ENCODE measurements around the gene PIGU.

DNA sequence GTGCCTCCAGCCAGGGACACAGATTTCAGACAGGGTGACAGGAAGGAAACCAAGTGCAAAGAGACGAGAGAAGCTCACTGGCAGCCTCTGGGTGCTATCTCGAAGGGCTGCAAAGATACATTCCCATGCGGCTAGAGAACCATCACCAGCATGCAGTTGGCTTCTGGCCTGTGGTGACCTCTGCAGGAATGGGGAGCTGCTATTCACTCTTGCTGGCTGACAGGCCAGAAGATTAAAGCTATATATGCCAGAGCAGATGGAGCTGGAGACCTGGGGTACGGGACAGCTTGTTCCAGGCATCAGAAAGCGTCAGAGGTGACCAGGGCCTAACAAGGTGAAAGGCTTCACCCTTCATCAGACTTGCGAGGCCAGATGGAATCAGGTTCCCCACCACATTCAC is 98.4 kb downstream of the PIGU start:
- TF ChIP-seq, protein P1, sequence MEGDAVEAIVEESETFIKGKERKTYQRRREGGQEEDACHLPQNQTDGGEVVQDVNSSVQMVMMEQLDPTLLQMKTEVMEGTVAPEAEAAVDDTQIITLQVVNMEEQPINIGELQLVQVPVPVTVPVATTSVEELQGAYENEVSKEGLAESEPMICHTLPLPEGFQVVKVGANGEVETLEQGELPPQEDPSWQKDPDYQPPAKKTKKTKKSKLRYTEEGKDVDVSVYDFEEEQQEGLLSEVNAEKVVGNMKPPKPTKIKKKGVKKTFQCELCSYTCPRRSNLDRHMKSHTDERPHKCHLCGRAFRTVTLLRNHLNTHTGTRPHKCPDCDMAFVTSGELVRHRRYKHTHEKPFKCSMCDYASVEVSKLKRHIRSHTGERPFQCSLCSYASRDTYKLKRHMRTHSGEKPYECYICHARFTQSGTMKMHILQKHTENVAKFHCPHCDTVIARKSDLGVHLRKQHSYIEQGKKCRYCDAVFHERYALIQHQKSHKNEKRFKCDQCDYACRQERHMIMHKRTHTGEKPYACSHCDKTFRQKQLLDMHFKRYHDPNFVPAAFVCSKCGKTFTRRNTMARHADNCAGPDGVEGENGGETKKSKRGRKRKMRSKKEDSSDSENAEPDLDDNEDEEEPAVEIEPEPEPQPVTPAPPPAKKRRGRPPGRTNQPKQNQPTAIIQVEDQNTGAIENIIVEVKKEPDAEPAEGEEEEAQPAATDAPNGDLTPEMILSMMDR (IDR thresholded peaks at IDR 0.05; ENCODE audit: insufficient read depth, low read length, poor library complexity, severe bottlenecking), result no peak
- TF ChIP-seq EZH2phosphoT487 (conservative IDR thresholded peaks at IDR 0.05; ENCODE audit: low read length), result no peak
